Keratinocyte (primary cell): ENCODE results near the gene ABCC8. TPM values are rescaled to one million over a fixed set of nuclear protein-coding genes. Genes with fewer than 3 reads are reported as not detected.

Experiments used
- DNase-seq: peaks from one replicate; pipeline ENCODE4 v3.0.0-alpha.2; 2011; ENCODE audit warnings: low read depth, missing footprints, low spot score
- FAIRE-seq: peaks from 2 replicates; lab custom pipeline; 2011; peaks lifted over from hg19 to GRCh38; lab: Jason Lieb, UNC
- H2AFZ ChIP-seq: 2 replicates; pipeline ENCODE4 v1.6.0; 2012; ENCODE audit warnings: low read length, control low read depth, inconsistent platforms; ENCODE audit not compliant: control insufficient read depth
- H3K27ac ChIP-seq: 2 replicates; pipeline ENCODE4 v1.5.1; 2011; ENCODE audit warnings: low read length; ENCODE audit not compliant: control insufficient read depth, insufficient read depth
- H3K27me3 ChIP-seq: 3 replicates; pipeline ENCODE4 v1.6.0; 2011; ENCODE audit warnings: low read length; ENCODE audit not compliant: control insufficient read depth, insufficient read depth; ENCODE audit errors: extremely low read depth
- H3K36me3 ChIP-seq, 2 experiments: 2 replicates in 1 of 2; 3 replicates in 1 of 2; pipeline ENCODE4 v1.5.1; 2011; ENCODE audit warnings: low read length in 2 of 2, mild to moderate bottlenecking in 1 of 2; ENCODE audit not compliant: control insufficient read depth in 2 of 2, insufficient read depth in 2 of 2; ENCODE audit errors: extremely low read depth in 1 of 2
- H3K4me1 ChIP-seq: 3 replicates; pipeline ENCODE4 v1.5.1; 2011; ENCODE audit warnings: low read length; ENCODE audit not compliant: control insufficient read depth, insufficient read depth; ENCODE audit errors: extremely low read depth
- H3K4me2 ChIP-seq: 3 replicates; pipeline ENCODE4 v1.6.0; 2011; ENCODE audit warnings: low read depth, low read length; ENCODE audit not compliant: control insufficient read depth, insufficient read depth; ENCODE audit errors: extremely low read depth
- H3K4me3 ChIP-seq, 3 experiments: fragments of 200-600 bp in 1 of 3; sonication (generic) in 1 of 3; 2 replicates in 2 of 3; 3 replicates in 1 of 3; pipeline ENCODE4 v1.5.1; 2011 to 2016; ENCODE audit warnings: low read length in 3 of 3, mild to moderate bottlenecking in 3 of 3, control low read depth in 2 of 3, inconsistent platforms in 1 of 3, low read depth in 1 of 3, mixed read lengths in 1 of 3, mixed run types in 1 of 3, moderate library complexity in 1 of 3; ENCODE audit not compliant: control insufficient read depth in 2 of 3, insufficient read depth in 2 of 3; ENCODE audit errors: extremely low read depth in 1 of 3
- H3K79me2 ChIP-seq: 2 replicates; pipeline ENCODE4 v1.6.0; 2012; ENCODE audit warnings: low read length; ENCODE audit not compliant: control insufficient read depth, insufficient read depth
- H3K9ac ChIP-seq: 3 replicates; pipeline ENCODE4 v1.6.0; 2011; ENCODE audit warnings: low read length; ENCODE audit not compliant: control insufficient read depth, insufficient read depth; ENCODE audit errors: extremely low read depth
- H3K9me1 ChIP-seq: 3 replicates; pipeline ENCODE4 v1.6.0; 2011; ENCODE audit warnings: low read length; ENCODE audit not compliant: control insufficient read depth, insufficient read depth; ENCODE audit errors: extremely low read depth
- H3K9me3 ChIP-seq: 2 replicates; pipeline ENCODE4 v1.5.1; 2012; ENCODE audit warnings: low read depth, low read length; ENCODE audit not compliant: control insufficient read depth
- H4K20me1 ChIP-seq: 3 replicates; pipeline ENCODE4 v1.6.0; 2011; ENCODE audit warnings: low read length; ENCODE audit not compliant: control insufficient read depth, insufficient read depth; ENCODE audit errors: extremely low read depth
- CTCF ChIP-seq, 3 experiments: IDR thresholded peaks in 1 of 3; conservative IDR thresholded peaks in 1 of 3; optimal IDR thresholded peaks in 1 of 3; 2 replicates in 2 of 3; 3 replicates in 1 of 3; pipeline versions ENCODE3 to v1.5.1; 2011; ENCODE audit warnings: low read length in 3 of 3, mild to moderate bottlenecking in 3 of 3, moderate library complexity in 2 of 3, control low read depth in 1 of 3, inconsistent platforms in 1 of 3; ENCODE audit not compliant: insufficient read depth in 2 of 3; ENCODE audit errors: extremely low read depth in 1 of 3
- EZH2 ChIP-seq: IDR thresholded peaks from one replicate; pipeline ENCODE4 v1.6.1; 2012; ENCODE audit warnings: inconsistent platforms, mild to moderate bottlenecking, low read length, moderate library complexity
- dilution Hi-C: fragments of 300-500 bp; cut with MboI; formaldehyde crosslinking; loops from one replicate; pipeline ENCODE4 v1.7.0; 2020; ENCODE audit warnings: low sequenced_read_pairs; ENCODE audit not compliant: extremely low pct_ligation_motif_present
- polyA plus RNA-seq, 5 experiments: library from polyadenylated mRNA; depleted of rRNA in 3 of 5; stranded (reverse) in 3 of 5; stranded (forward) in 1 of 5; unstranded in 1 of 5; fragments of >200 nt; gene quantifications; 1 replicate in 1 of 5; 2 replicates in 3 of 5; 3 replicates in 1 of 5; pipeline versions ENCODE4 v1.2.1 to v1.2.3, GENCODE V29; 2011 to 2012; ENCODE audit warnings: missing spikeins in 2 of 5, low read depth in 1 of 5, low replicate concordance in 1 of 5

The ABCC8 gene
- polyA plus RNA-seq, 1 donor (not counting 4 experiments of a cell fraction or from before 2014, with no cell fraction given): not detected

GRCh38 chr11:17504330-17505107 lies 27.9 kb upstream of the ABCC8 start:
- H3K36me3 ChIP-seq: no peaks in the 10 kb centered on the region

GRCh38 chr11:17502630-17503029 lies 26.0 kb upstream of the ABCC8 start:
- dilution Hi-C loops: no loop called here
- no peak for DNase-seq
- H3K4me1 ChIP-seq: no peaks in the 10 kb centered on the region
- H3K27me3 ChIP-seq: peaks cover 18% of the 10 kb centered on the region
- H4K20me1 ChIP-seq: no peaks in the 10 kb centered on the region
- no peaks in the 10 kb centered on the region for H3K36me3 ChIP-seq
- H2AFZ ChIP-seq: no peak overlapping the region
- no peaks in the 10 kb centered on the region for H3K79me2 ChIP-seq
- TF ChIP-seq EZH2: no peak
- no peak for TF ChIP-seq CTCF (optimal IDR thresholded peaks at IDR 0.05 in 1 of 3, IDR thresholded peaks at IDR 0.05 in 1 of 3, conservative IDR thresholded peaks at IDR 0.05 in 1 of 3; ENCODE audit: extremely low read depth in 1 of 3, insufficient read depth in 2 of 3, low read length in 3 of 3)
- no peak for FAIRE-seq
- H3K4me2 ChIP-seq: no peak overlapping the region
- no peaks in the 10 kb centered on the region for H3K9me1 ChIP-seq
- H3K9ac ChIP-seq: no peak overlapping the region
- no peak overlapping the region for H3K27ac ChIP-seq
- H3K9me3 ChIP-seq: no peaks in the 10 kb centered on the region
- no peak overlapping the region for H3K4me3 ChIP-seq

More at GRCh38 chr11:17504330-17505107, 27.9 kb upstream of the ABCC8 start:
- Histone ChIP-seq H3K4me2 (no peak overlapping the region), H3K79me2 (no peaks in the 10 kb centered on the region), H3K27ac (no peak overlapping the region), H2AFZ (no peak overlapping the region), H3K9me3 (no peaks in the 10 kb centered on the region), H3K27me3 (peaks cover 17% of the 10 kb centered on the region), H3K4me1 (no peaks in the 10 kb centered on the region), H3K9ac (no peak overlapping the region), H3K9me1 (no peaks in the 10 kb centered on the region), H4K20me1 (no peaks in the 10 kb centered on the region), H3K4me3 (no peak overlapping the region)
- peak; percentile 86 to 96 (median 90) for TF ChIP-seq CTCF (optimal IDR thresholded peaks at IDR 0.05 in 1 of 3, IDR thresholded peaks at IDR 0.05 in 1 of 3, conservative IDR thresholded peaks at IDR 0.05 in 1 of 3; ENCODE audit: extremely low read depth in 1 of 3, insufficient read depth in 2 of 3, low read length in 3 of 3)
- TF ChIP-seq EZH2: no peak
- FAIRE-seq (no peak), DNase-seq (peak; percentile 4)
- dilution Hi-C loops: no loop called here
